ENCODE data around the gene AFP. TPM values are rescaled to one million over a fixed set of nuclear protein-coding genes. Genes with fewer than 3 reads are reported as not detected.

The AFP gene
- total and polyA plus RNA-seq, 2 of the 13 experiments (the other 11 are each of a cell fraction or from before 2014, with no cell fraction given) = 9,434 to 13,105 TPM

DNA sequence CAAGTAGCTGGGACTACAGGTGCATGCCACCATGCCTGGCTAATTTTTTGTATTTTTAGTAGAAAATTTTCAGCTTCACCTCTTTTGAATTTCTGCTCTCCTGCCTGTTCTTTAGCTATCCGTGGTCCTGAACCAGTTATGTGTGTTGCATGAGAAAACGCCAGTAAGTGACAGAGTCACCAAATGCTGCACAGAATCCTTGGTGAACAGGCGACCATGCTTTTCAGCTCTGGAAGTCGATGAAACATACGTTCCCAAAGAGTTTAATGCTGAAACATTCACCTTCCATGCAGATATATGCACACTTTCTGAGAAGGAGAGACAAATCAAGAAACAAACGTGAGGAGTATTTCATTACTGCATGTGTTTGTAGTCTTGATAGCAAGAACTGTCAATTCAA is 18.0 kb upstream of the AFP start (continued):
- TF ChIP-seq, protein P1, sequence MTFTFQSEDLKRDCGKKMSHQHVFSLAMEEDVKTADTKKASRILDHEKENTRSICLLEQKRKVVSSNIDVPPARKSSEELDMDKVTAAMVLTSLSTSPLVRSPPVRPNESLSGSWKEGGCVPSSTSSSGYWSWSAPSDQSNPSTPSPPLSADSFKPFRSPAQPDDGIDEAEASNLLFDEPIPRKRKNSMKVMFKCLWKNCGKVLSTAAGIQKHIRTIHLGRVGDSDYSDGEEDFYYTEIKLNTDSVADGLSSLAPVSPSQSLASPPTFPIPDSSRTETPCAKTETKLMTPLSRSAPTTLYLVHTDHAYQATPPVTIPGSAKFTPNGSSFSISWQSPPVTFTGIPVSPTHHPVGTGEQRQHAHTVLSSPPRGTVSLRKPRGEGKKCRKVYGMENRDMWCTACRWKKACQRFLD (CRISPR knock-in tag; IDR thresholded peaks at IDR 0.05; ENCODE audit: borderline replicate concordance) = 0 out of 2 replicates have a peak, but pooled peaks have one; percentile 46
- TF ChIP-seq IKZF4 (CRISPR knock-in tag; IDR thresholded peaks at IDR 0.05; ENCODE audit: borderline replicate concordance, low read depth, not compliant biosample characterization) = no peak
- no peak for TF ChIP-seq SOX13 (IDR thresholded peaks at IDR 0.05)
- no peak for TF ChIP-seq SOX13 (CRISPR knock-in tag; conservative IDR thresholded peaks at IDR 0.05 in 1 of 2, IDR thresholded peaks at IDR 0.05 in 1 of 2)
- TF ChIP-seq GATAD1 (CRISPR knock-in tag; IDR thresholded peaks at IDR 0.05) = peak; percentile 29; the same call in 1 of the 2 replicates

DNA sequence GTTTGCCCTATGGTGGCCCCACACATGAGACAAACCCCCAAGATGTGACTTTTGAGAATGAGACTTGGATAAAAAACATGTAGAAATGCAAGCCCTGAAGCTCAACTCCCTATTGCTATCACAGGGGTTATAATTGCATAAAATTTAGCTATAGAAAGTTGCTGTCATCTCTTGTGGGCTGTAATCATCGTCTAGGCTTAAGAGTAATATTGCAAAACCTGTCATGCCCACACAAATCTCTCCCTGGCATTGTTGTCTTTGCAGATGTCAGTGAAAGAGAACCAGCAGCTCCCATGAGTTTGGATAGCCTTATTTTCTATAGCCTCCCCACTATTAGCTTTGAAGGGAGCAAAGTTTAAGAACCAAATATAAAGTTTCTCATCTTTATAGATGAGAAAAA is 17.3 kb upstream of the AFP start:
- no TSS peak for BruUV-seq (replicated peaks)
- POLR2A ChIA-PET = interaction anchor here (0.9 to 7.8 kb wide), 7 partner anchors 8 to 78 kb away, joined by 3 to 85 read pairs (median 7); partner anchors contain the start of gene ALB
- DNase-seq (ENCODE audit: low spot score) (no peak), ATAC-seq (no peak), FAIRE-seq (no peak)
- Histone ChIP-seq H3K9me3 (ENCODE audit: low read length) (no peaks in the 10 kb centered on the region), H4K20me1 (ENCODE audit: insufficient read depth, low read length) (peaks cover 3% of the 10 kb centered on the region), H3K4me3 (replicated peaks in 1 of 3; ENCODE audit: insufficient read depth in 1 of 3, low read depth in 2 of 3, low read length in 3 of 3) (peak overlapping the region in 2 of 3 experiments; percentile 1 to 21; a peak in 2 of 6 replicates), H3K27ac (ENCODE audit: extremely low read length, insufficient read depth, low read length) (peak overlapping the region; percentile 89), H3K9ac (ENCODE audit: insufficient read depth, low read depth, low read length) (peak overlapping the region; percentile 26; the same call in 1 of the 2 replicates), H2AFZ (ENCODE audit: low read length) (no peak overlapping the region), H3K4me1 (ENCODE audit: insufficient read depth, low read length) (peaks cover 39% of the 10 kb centered on the region), H3K4me2 (ENCODE audit: low read depth, low read length) (peak overlapping the region; percentile 34), H3K27me3 (ENCODE audit: control insufficient read depth in 1 of 2, insufficient read depth in 2 of 2, low read length in 2 of 2) (no peaks in the 10 kb centered on the region), H3K79me2 (ENCODE audit: insufficient read depth, low read length) (peaks cover 20% of the 10 kb centered on the region), H3K36me3 (replicated peaks in 1 of 2; ENCODE audit: control insufficient read depth in 1 of 2, insufficient read depth in 2 of 2, low read length in 2 of 2) (peaks cover 8 to 40% of the 10 kb centered on the region in 2 experiments; a peak in 4 of 5 replicates)
- CTCF ChIA-PET (ENCODE audit: low intra/inter-chr PET ratio, low total read pairs) = interaction anchor here (1.2 kb wide), 1 partner anchor 28 kb away, joined by 3 read pairs; no protein-coding TSS in a partner anchor
- WGBS (ENCODE audit: low lambda C conversion rate) = 21% methylated on average over 1 of the region's 1 CpG
- in situ Hi-C loops (cut with HindIII; ENCODE audit: extremely low pct_ligation_motif_present, low pct_unique_long_range_greater_than_20kb) (no loop called here), intact Hi-C loops (cut with micrococcal nuclease; ENCODE audit: unreplicated experiment) (no loop called here)
- TF ChIP-seq, protein P2, sequence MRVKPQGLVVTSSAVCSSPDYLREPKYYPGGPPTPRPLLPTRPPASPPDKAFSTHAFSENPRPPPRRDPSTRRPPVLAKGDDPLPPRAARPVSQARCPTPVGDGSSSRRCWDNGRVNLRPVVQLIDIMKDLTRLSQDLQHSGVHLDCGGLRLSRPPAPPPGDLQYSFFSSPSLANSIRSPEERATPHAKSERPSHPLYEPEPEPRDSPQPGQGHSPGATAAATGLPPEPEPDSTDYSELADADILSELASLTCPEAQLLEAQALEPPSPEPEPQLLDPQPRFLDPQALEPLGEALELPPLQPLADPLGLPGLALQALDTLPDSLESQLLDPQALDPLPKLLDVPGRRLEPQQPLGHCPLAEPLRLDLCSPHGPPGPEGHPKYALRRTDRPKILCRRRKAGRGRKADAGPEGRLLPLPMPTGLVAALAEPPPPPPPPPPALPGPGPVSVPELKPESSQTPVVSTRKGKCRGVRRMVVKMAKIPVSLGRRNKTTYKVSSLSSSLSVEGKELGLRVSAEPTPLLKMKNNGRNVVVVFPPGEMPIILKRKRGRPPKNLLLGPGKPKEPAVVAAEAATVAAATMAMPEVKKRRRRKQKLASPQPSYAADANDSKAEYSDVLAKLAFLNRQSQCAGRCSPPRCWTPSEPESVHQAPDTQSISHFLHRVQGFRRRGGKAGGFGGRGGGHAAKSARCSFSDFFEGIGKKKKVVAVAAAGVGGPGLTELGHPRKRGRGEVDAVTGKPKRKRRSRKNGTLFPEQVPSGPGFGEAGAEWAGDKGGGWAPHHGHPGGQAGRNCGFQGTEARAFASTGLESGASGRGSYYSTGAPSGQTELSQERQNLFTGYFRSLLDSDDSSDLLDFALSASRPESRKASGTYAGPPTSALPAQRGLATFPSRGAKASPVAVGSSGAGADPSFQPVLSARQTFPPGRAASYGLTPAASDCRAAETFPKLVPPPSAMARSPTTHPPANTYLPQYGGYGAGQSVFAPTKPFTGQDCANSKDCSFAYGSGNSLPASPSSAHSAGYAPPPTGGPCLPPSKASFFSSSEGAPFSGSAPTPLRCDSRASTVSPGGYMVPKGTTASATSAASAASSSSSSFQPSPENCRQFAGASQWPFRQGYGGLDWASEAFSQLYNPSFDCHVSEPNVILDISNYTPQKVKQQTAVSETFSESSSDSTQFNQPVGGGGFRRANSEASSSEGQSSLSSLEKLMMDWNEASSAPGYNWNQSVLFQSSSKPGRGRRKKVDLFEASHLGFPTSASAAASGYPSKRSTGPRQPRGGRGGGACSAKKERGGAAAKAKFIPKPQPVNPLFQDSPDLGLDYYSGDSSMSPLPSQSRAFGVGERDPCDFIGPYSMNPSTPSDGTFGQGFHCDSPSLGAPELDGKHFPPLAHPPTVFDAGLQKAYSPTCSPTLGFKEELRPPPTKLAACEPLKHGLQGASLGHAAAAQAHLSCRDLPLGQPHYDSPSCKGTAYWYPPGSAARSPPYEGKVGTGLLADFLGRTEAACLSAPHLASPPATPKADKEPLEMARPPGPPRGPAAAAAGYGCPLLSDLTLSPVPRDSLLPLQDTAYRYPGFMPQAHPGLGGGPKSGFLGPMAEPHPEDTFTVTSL (CRISPR knock-in tag; IDR thresholded peaks at IDR 0.05; ENCODE audit: borderline replicate concordance) = no peak
- TF ChIP-seq NONO (IDR thresholded peaks at IDR 0.05) = no peak
- TF ChIP-seq NONO (CRISPR knock-in tag; conservative IDR thresholded peaks at IDR 0.05) = 0 out of 2 replicates have a peak, but pooled peaks have one; percentile 15
- TF ChIP-seq POLR2AphosphoS5 (IDR thresholded peaks at IDR 0.05; ENCODE audit: low read depth, low read length) = peak; percentile 82
- TF ChIP-seq ZFAT (CRISPR knock-in tag; conservative IDR thresholded peaks at IDR 0.05) = no peak
- TF ChIP-seq, protein P3, sequence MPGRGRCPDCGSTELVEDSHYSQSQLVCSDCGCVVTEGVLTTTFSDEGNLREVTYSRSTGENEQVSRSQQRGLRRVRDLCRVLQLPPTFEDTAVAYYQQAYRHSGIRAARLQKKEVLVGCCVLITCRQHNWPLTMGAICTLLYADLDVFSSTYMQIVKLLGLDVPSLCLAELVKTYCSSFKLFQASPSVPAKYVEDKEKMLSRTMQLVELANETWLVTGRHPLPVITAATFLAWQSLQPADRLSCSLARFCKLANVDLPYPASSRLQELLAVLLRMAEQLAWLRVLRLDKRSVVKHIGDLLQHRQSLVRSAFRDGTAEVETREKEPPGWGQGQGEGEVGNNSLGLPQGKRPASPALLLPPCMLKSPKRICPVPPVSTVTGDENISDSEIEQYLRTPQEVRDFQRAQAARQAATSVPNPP (CRISPR knock-in tag; IDR thresholded peaks at IDR 0.05) = 0 out of 2 replicates have a peak, but pooled peaks have one; percentile 30
- TF ChIP-seq ZNF678 (CRISPR knock-in tag; IDR thresholded peaks at IDR 0.05) = no peak
- TF ChIP-seq, protein P4, sequence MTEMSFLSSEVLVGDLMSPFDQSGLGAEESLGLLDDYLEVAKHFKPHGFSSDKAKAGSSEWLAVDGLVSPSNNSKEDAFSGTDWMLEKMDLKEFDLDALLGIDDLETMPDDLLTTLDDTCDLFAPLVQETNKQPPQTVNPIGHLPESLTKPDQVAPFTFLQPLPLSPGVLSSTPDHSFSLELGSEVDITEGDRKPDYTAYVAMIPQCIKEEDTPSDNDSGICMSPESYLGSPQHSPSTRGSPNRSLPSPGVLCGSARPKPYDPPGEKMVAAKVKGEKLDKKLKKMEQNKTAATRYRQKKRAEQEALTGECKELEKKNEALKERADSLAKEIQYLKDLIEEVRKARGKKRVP (CRISPR knock-in tag; IDR thresholded peaks at IDR 0.05) = peak in 1 of 2 experiments; percentile 14; a peak in 1 of 4 replicates
- TF ChIP-seq POLR2A (IDR thresholded peaks at IDR 0.05; ENCODE audit: insufficient read depth in 1 of 2, low read depth in 2 of 2, low read length in 2 of 2) = peak; percentile 38 to 53; a peak in 3 of 4 replicates
